Psoas muscle (tissue), 8 donors: ENCODE results near the gene CENPT. TPM values are rescaled to one million over a fixed set of nuclear protein-coding genes. Genes with fewer than 3 reads are reported as not detected.

Source experiments
- ATAC-seq, 4 donors: fragments of 200-7000 bp; cut with Tn5 transposase; one replicate each; pipeline ENCODE4 v1.9.1; 2020; ENCODE audit warnings: moderate library complexity in 3 of 4, mild to moderate bottlenecking in 2 of 4
- DNase-seq, 2 donors: peaks; one replicate each; pipeline ENCODE4 v3.0.0-alpha.2; 2020
- H3K27ac ChIP-seq: fragments of 200-600 bp; one replicate; pipeline ENCODE4 v1.8.0; 2022
- H3K27me3 ChIP-seq, 3 donors: fragments of 200-600 bp in 1 of 3; one replicate each; pipeline versions ENCODE4 v1.6.1 to v1.8.0; 2013 to 2022; ENCODE audit warnings: low read length in 2 of 3, mild to moderate bottlenecking in 2 of 3, moderate library complexity in 1 of 3; ENCODE audit not compliant: insufficient read depth in 3 of 3
- H3K36me3 ChIP-seq, 2 donors: fragments of 200-600 bp in 1 of 2; one replicate each; pipeline versions ENCODE4 v1.6.1 to v1.8.0; 2013 to 2022; ENCODE audit warnings: low read depth in 1 of 2, mild to moderate bottlenecking in 1 of 2, moderate library complexity in 1 of 2; ENCODE audit not compliant: insufficient read depth in 1 of 2
- H3K4me1 ChIP-seq: fragments of 200-600 bp; one replicate; pipeline ENCODE4 v1.8.0; 2022
- H3K4me3 ChIP-seq: fragments of 200-600 bp; one replicate; pipeline ENCODE4 v1.8.0; 2022; ENCODE audit warnings: mild to moderate bottlenecking
- H3K9me3 ChIP-seq: fragments of 200-600 bp; one replicate; pipeline ENCODE4 v1.8.0; 2022
- CTCF ChIP-seq: fragments of 200-600 bp; IDR thresholded peaks from one replicate; pipeline ENCODE4 v1.8.0; 2022; ENCODE audit warnings: antibody characterized with exemption
- WGBS, 3 donors: extraction: QIAGEN DNeasy Blood & Tissue Kit; methylation state at CpG; one replicate each; pipeline versions ENCODE4 v1.1.6 to v1.1.7; 2013; 5-methylcytosine and 5-hydroxymethylcytosine counted together
- intact Hi-C, 2 donors: fragments of 100-400 bp; cut with DNase I; formaldehyde crosslinking; loops; one replicate each; pipeline versions ENCODE4 v1.11.0 to v1.14.2; 2022
- polyA plus RNA-seq, 3 donors: library from polyadenylated mRNA; stranded (reverse); fragments of 200-250 nt; gene quantifications; one replicate each; pipeline ENCODE4 v1.2.3, GENCODE V29; 2013
- total RNA-seq, 4 donors: library from RNA; stranded (reverse); fragmentation: NEBNext Ultra II Directional in 2 of 4; extraction: Animal tissue kit (Norgen Biotek cat#: 25700) in 2 of 4; gene quantifications; one replicate each; pipeline versions ENCODE4 v1.2.1 to v1.2.4, GENCODE V29; 2021 to 2023
- donor health status: healthy with polysubstance abuse.
- donor health status: DM: no; HTN: no; CAD: no; lungs with moderate emphysema.
- donor health status: Bipolar disorder and iron deficiency.
- donor health status: healthy.
- donor health status: DM: yes; HTN: yes; CAD: no.
- donor health status: DM: no; HTN: no; CAD: no.
- donor health status: DM: no; HTN: no; CAD: no.
- donor health status: DM: yes; HTN: yes; CAD: no.

Gene CENPT
- total and polyA plus RNA-seq, 7 donors, result 13.8 to 26.4 (median 19.9) TPM

GRCh38 chr16:67790071-67790470 lies 57.4 kb downstream of the CENPT start:
- DNase-seq, result no peak
- no peaks in the 10 kb centered on the region for H3K27me3 ChIP-seq
- H3K4me3 ChIP-seq, result no peak overlapping the region
- no peak overlapping the region for H3K27ac ChIP-seq
- intact Hi-C loops, result no loop called here
- TF ChIP-seq CTCF, result no peak
- ATAC-seq, result peak in 2 of 4 donors; percentile 34 to 38
- H3K4me1 ChIP-seq, result peaks cover 8% of the 10 kb centered on the region
- H3K9me3 ChIP-seq, result no peaks in the 10 kb centered on the region
- no peaks in the 10 kb centered on the region for H3K36me3 ChIP-seq

- Histone ChIP-seq H3K27ac (no peak overlapping the region), H3K4me3 (no peak overlapping the region), H3K4me1 (peaks cover 27% of the 10 kb centered on the region), H3K27me3 (no peaks in the 10 kb centered on the region), H3K36me3 (no peaks in the 10 kb centered on the region), H3K9me3 (no peaks in the 10 kb centered on the region)
- no peak for ATAC-seq
- TF ChIP-seq CTCF, result no peak
- 69 to 91% (median 80%) methylated on average over 5 of the region's 5 CpGs for WGBS, 3 donors
- intact Hi-C loops, result no loop called here
- DNase-seq, result no peak
Observed at GRCh38 chr16:67786491-67786890, 61.0 kb downstream of the CENPT start.

GRCh38 chr16:67783353-67783725 lies 64.2 kb downstream of the CENPT start:
- Histone ChIP-seq H3K27me3 (no peaks in the 10 kb centered on the region), H3K4me1 (peaks cover 24% of the 10 kb centered on the region), H3K36me3 (no peaks in the 10 kb centered on the region), H3K27ac (no peak overlapping the region), H3K4me3 (no peak overlapping the region), H3K9me3 (no peaks in the 10 kb centered on the region)
- no peak for ATAC-seq
- DNase-seq, result no peak
- no peak for TF ChIP-seq CTCF
- intact Hi-C loops, result loop anchor here in 1 of 2 donors (5.0 kb wide), 1 partner anchor 36 kb away; no protein-coding TSS in a partner anchor

DNA sequence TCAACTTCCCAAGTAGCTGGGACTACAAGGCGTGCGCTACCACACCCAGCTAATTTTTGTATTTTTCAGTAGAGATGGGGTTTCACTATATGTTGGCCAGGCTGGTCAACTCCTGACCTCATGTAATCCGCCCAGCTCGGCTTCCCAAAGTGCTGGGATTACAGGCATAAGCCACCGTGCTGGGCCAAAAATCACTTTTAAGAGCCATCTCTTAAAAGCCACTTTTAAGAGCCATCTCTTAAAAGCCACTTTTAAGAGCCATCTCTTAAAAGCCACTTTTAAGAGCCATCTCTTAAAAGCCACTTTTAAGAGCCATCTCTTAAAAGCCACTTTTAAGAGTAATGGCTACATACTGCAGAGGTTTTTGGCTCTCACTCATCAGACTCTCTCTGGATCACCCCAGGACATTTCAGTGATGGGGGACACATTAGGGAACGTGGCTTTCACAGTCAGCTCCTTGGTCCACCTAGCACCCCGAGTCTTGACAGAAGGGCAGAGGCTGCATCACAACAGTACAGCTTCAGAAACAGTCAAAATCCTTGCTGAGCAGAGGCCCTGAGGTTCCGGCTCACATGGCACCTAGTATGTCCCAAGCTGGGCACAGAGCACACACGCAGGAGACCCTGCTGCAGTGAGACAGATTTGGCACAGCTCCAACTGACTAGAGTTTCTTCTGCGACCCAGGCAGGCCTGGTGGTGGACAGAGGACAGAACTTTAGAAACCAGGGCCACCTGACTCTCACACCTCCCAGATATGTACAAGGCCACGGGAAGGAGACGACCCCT lies 64.7 kb downstream of the CENPT start:
- H3K4me1 ChIP-seq, result peaks cover 24% of the 10 kb centered on the region
- DNase-seq (no peak), ATAC-seq (peak in 2 of 4 donors; percentile 16 to 22)
- H3K36me3 ChIP-seq, result no peaks in the 10 kb centered on the region
- intact Hi-C loops, result loop anchor here in 1 of 2 donors (5.0 kb wide), 1 partner anchor 35 kb away; no protein-coding TSS in a partner anchor
- H3K9me3 ChIP-seq, result no peaks in the 10 kb centered on the region
- H3K27ac ChIP-seq, result no peak overlapping the region
- H3K4me3 ChIP-seq, result no peak overlapping the region
- TF ChIP-seq CTCF, result no peak
- H3K27me3 ChIP-seq, result no peaks in the 10 kb centered on the region
- WGBS, 3 donors, result 68 to 83% (median 70%) methylated on average over 12 of the region's 12 CpGs

DNA sequence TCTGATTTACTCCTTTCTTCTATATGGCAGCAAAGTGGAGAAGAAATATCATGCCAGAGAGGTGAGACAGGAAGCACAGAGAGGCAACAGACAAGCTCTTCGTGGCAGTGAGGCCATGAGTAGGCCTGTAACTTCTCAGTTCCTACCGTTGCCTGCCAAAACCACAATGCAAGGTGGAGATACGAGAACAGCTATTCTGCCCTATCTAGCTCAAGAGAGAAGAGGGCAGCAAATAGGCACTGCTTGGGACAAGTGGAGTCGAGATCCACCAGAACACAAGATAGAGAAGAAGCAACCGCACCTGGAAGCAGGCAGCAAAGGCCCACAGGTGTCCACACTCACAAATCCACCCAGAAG lies 66.0 kb downstream of the CENPT start:
- intact Hi-C loops, result loop anchor here in 1 of 2 donors (5.0 kb wide), 1 partner anchor 34 kb away; no protein-coding TSS in a partner anchor
- H3K4me3 ChIP-seq, result no peak overlapping the region
- peak overlapping the region; percentile 39 for H3K27ac ChIP-seq
- DNase-seq, result no peak
- H3K4me1 ChIP-seq, result peaks cover 24% of the 10 kb centered on the region
- ATAC-seq, result peak in 1 of 4 donors; percentile 30
- H3K36me3 ChIP-seq, result no peaks in the 10 kb centered on the region
- H3K9me3 ChIP-seq, result no peaks in the 10 kb centered on the region
- H3K27me3 ChIP-seq, result no peaks in the 10 kb centered on the region
- TF ChIP-seq CTCF, result no peak
- WGBS, 3 donors, result 80 to 93% (median 80%) methylated on average over 5 of the region's 5 CpGs
